ENCODE results near the gene ZNF219.

GRCh38 chr14:21121122-21121521 lies 22.7 kb upstream of the ZNF219 start:
- TF ChIP-seq CTCF (IDR thresholded peaks at IDR 0.05; ENCODE audit: poor library complexity, severe bottlenecking) (no peak), EZH2 (IDR thresholded peaks at IDR 0.05; ENCODE audit: borderline replicate concordance, insufficient read depth, low read length, poor library complexity, severe bottlenecking) (no peak), EP300 (conservative IDR thresholded peaks at IDR 0.05; ENCODE audit: poor library complexity, severe bottlenecking) (no peak), MXI1 (conservative IDR thresholded peaks at IDR 0.05; ENCODE audit: poor library complexity, severe bottlenecking) (no peak), RAD21 (conservative IDR thresholded peaks at IDR 0.05) (no peak), REST (IDR thresholded peaks at IDR 0.05; ENCODE audit: borderline replicate concordance) (no peak), TAF1 (IDR thresholded peaks at IDR 0.05; ENCODE audit: low read depth) (no peak), POLR2AphosphoS5 (IDR thresholded peaks at IDR 0.05) (no peak), SMC3 (conservative IDR thresholded peaks at IDR 0.05; ENCODE audit: poor library complexity) (no peak)

Data from neural cell (in vitro differentiated cells).